Muscle of leg (tissue), 11 donors: Measurements from ENCODE around the gene TCF15. TPM values are rescaled to one million over a fixed set of nuclear protein-coding genes. Genes with fewer than 3 reads are reported as not detected.

Experiments used
- DNase-seq: peaks from one replicate; pipeline ENCODE4 v3.0.0; 2013
- H3K27ac ChIP-seq: one replicate; pipeline ENCODE4 v1.5.1; 2013; ENCODE audit warnings: mild to moderate bottlenecking, low read length, control low read depth
- H3K27me3 ChIP-seq: one replicate; pipeline ENCODE4 v1.6.1; 2013; ENCODE audit warnings: low read length; ENCODE audit not compliant: control insufficient read depth, insufficient read depth
- H3K36me3 ChIP-seq: one replicate; pipeline ENCODE4 v1.6.1; 2013; ENCODE audit warnings: low read length; ENCODE audit not compliant: control insufficient read depth, insufficient read depth
- H3K4me1 ChIP-seq: one replicate; pipeline ENCODE4 v1.6.1; 2013; ENCODE audit warnings: low read length; ENCODE audit not compliant: control insufficient read depth, insufficient read depth
- H3K4me3 ChIP-seq: one replicate; pipeline ENCODE4 v1.5.1; 2013; ENCODE audit warnings: low read length, control low read depth
- H3K9me3 ChIP-seq: replicated peaks from 2 replicates; pipeline ENCODE4 v1.6.1; 2013; ENCODE audit warnings: low read depth, low read length; ENCODE audit not compliant: control insufficient read depth
- WGBS: methylation state at CpG from one replicate; pipeline ENCODE4 v1.1.5; 2013; ENCODE audit warnings: missing lambda C conversion rate; ENCODE audit not compliant: insufficient coverage; 5-methylcytosine and 5-hydroxymethylcytosine counted together
- polyA plus RNA-seq, 8 donors: library from polyadenylated mRNA; unstranded; fragments of 120-200 nt; gene quantifications; one replicate each; pipeline versions ENCODE4 v1.2.1 to v1.2.3, GENCODE V29; 2013; ENCODE audit warnings: inconsistent platforms in 1 of 8, low replicate concordance in 1 of 8; ENCODE audit not compliant: insufficient read length in 8 of 8, insufficient read depth in 1 of 8
- total RNA-seq: library from RNA; stranded (reverse); fragments of 120-200 nt; gene quantifications from one replicate; pipeline ENCODE4 v1.2.4, GENCODE V29; 2013

TCF15 gene
- total and polyA plus RNA-seq, 9 donors: 3.5 to 7.9 (median 5.4) TPM

DNA sequence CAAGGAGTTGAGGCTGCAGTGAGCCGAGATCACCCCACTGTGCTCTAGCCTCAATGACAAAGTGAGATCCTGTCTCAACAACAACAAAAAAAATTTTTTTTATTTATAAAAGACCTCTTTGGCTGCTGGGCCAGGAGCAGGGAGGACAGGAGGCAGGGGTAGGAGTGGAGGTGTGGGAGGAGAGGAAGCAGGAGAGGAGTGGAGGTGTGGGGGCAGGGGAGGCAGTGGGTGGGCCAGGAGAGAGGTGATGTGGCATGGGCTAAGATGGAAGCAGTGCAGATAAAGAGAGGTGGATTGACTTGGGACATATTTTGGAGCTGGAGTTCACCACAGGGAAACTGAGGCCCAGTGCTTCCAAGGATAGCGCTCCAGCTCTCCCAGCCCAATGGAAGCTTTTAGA, 53.1 kb downstream of the TCF15 start:
- no peak overlapping the region for H3K27ac ChIP-seq
- WGBS: 100% methylated on average over 1 of the region's 2 CpGs
- no peak for DNase-seq

DNA sequence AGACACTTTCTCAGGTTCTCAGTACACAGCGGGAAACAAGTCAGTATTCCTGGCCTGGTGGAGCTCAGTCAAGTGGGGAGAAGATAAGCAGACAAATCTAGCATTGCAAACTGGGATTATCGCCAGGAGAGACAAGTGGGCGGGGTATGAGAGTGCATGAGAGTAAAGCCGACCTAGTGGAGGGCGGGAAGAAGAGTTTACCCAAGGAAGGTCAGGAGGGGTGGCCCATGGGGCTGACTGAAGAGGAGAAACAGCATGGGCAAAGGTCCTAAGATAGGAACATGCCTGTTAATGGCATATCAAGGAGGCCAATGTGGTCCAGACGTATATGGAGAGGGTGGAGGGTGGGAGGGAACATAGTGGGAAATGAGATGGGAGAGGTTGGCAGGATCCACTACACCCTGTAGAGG, 54.1 kb downstream of the TCF15 start:
- Histone ChIP-seq H3K27me3 (peaks cover 14% of the 10 kb centered on the region), H3K36me3 (no peaks in the 10 kb centered on the region)
- WGBS: 26% methylated on average over 6 of the region's 6 CpGs

More for the DNA sequence above, 53.1 kb downstream of the TCF15 start:
- Histone ChIP-seq H3K4me3 (no peak overlapping the region), H3K4me1 (peaks cover 6% of the 10 kb centered on the region), H3K36me3 (no peaks in the 10 kb centered on the region), H3K27me3 (peaks cover 14% of the 10 kb centered on the region), H3K9me3 (no peaks in the 10 kb centered on the region)

More for the DNA sequence above, 54.1 kb downstream of the TCF15 start:
- Histone ChIP-seq H3K4me1 (no peaks in the 10 kb centered on the region), H3K27ac (no peak overlapping the region), H3K9me3 (no peaks in the 10 kb centered on the region), H3K4me3 (no peak overlapping the region)
- no peak for DNase-seq

Other genes with a start within 250 kb of the TCF15 start
- gene TRIB3, start 229.5 kb downstream of the TCF15 start, total RNA-seq: 3.5 TPM
- gene TRIB3, start 229.5 kb downstream of the TCF15 start, polyA plus RNA-seq: 1 to 10 TPM; 2.8 to 5.7 (median 4.0) TPM
- 31.0 TPM for gene RBCK1, start 202.0 kb downstream of the TCF15 start, total RNA-seq
- 10 to 100 TPM; 40.0 to 69.1 (median 54.8) TPM for gene RBCK1, start 202.0 kb downstream of the TCF15 start, polyA plus RNA-seq
- 23.6 TPM for gene TBC1D20, start 147.8 kb downstream of the TCF15 start, total RNA-seq
- 10 to 100 TPM; 27.6 to 37.8 (median 30.0) TPM for gene TBC1D20, start 147.8 kb downstream of the TCF15 start, polyA plus RNA-seq
- 123 TPM for gene CSNK2A1, start 66.5 kb downstream of the TCF15 start, total RNA-seq
- gene CSNK2A1, start 66.5 kb downstream of the TCF15 start, polyA plus RNA-seq: 100 to 1,000 TPM in 3 of 8 donors, 10 to 100 TPM in 5; 85.9 to 115 (median 93.2) TPM
- 11.6 TPM for gene SRXN1, start 42.9 kb upstream of the TCF15 start, total RNA-seq
- gene SRXN1, start 42.9 kb upstream of the TCF15 start, polyA plus RNA-seq: 10 to 100 TPM in 6 of 8 donors, 1 to 10 TPM in 2; 8.4 to 13.7 (median 10.6) TPM
- gene SCRT2, start 65.5 kb upstream of the TCF15 start, total RNA-seq: not detected
- under 1 TPM in 1 of 8 donors, not detected in 7; 0.05 TPM for gene SCRT2, start 65.5 kb upstream of the TCF15 start, polyA plus RNA-seq
- 0.22 TPM for gene SLC52A3, start 158.2 kb upstream of the TCF15 start, total RNA-seq
- under 1 TPM; 0.26 to 0.69 (median 0.50) TPM for gene SLC52A3, start 158.2 kb upstream of the TCF15 start, polyA plus RNA-seq
- 7.2 TPM for gene FAM110A, start 223.4 kb upstream of the TCF15 start, total RNA-seq
- gene FAM110A, start 223.4 kb upstream of the TCF15 start, polyA plus RNA-seq: 10 to 100 TPM; 10.0 to 23.5 (median 16.2) TPM